ENCODE data around the gene HBG2. TPM values are rescaled to one million over a fixed set of nuclear protein-coding genes. Genes with fewer than 3 reads are reported as not detected.

HBG2 gene
- total and polyA plus RNA-seq, 2 of the 8 experiments (the other 6 are each of a cell fraction or from before 2014, with no cell fraction given), result 0.23 TPM; not detected in 1

DNA sequence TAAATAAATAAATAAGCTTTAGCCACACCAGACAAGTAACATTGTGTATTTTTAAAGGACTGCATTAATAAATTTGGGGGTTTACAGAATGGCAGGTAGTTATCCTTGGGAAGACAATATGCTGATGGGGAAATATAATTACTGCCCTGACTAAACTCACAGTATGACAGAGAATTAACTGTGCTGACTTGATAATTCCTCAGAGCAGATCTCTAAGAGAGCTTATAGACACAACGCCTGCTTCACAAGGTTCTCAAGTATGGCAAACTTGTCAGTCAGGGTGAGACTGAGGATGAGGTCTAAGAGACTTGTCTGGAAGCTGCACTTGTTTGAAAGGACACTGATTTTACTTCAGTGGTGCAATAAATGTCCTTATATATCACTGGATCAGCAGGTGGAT, 43.9 kb upstream of the HBG2 start:
- H3K9me3 ChIP-seq (ENCODE audit: insufficient read depth in 2 of 2, low read depth in 1 of 2, low read length in 1 of 2), result no peaks in the 10 kb centered on the region; a peak in 1 of 4 replicates
- H3K56ac ChIP-seq (replicated peaks; ENCODE audit: insufficient read length, low read depth, low read length), result no peak overlapping the region
- no peaks in the 10 kb centered on the region for H3K79me1 ChIP-seq (ENCODE audit: low read depth, low read length)
- no peak overlapping the region for H2AFZ ChIP-seq (ENCODE audit: low read length)
- H3K4me3 ChIP-seq (ENCODE audit: extremely low read depth in 1 of 4, insufficient read depth in 2 of 4, low read depth in 3 of 4, low read length in 4 of 4), result no peak overlapping the region
- no peak overlapping the region for H3K27ac ChIP-seq (ENCODE audit: low read depth, low read length)
- H3K4ac ChIP-seq (replicated peaks; ENCODE audit: insufficient read length, low read depth, low read length), result no peak overlapping the region
- no peak overlapping the region for H2BK15ac ChIP-seq (ENCODE audit: low read length)
- no peak overlapping the region for H2BK20ac ChIP-seq (ENCODE audit: low read length)
- no peaks in the 10 kb centered on the region for H3K4me1 ChIP-seq (replicated peaks in 1 of 4; ENCODE audit: control insufficient read depth in 3 of 4, insufficient read depth in 4 of 4, low read length in 3 of 4)
- DNase-seq (ENCODE audit: low read depth in 1 of 2, low spot score in 2 of 2) (no peak), FAIRE-seq (no peak)
- H3K9ac ChIP-seq (replicated peaks in 1 of 4; ENCODE audit: extremely low read depth in 1 of 4, low read depth in 3 of 4, low read length in 3 of 4), result no peak overlapping the region
- no peaks in the 10 kb centered on the region for H3K23me2 ChIP-seq (ENCODE audit: low read depth, low read length)
- no peaks in the 10 kb centered on the region for H4K20me1 ChIP-seq (replicated peaks in 1 of 2; ENCODE audit: control insufficient read depth in 1 of 2, insufficient read depth in 2 of 2, low read length in 2 of 2)
- H3K36me3 ChIP-seq (ENCODE audit: control insufficient read depth in 2 of 4, insufficient read depth in 4 of 4, low read length in 3 of 4), result no peaks in the 10 kb centered on the region
- ChIA-PET CTCF (ENCODE audit: partially characterized antibody) (interaction anchor here (0.7 to 3.3 kb wide), 8 partner anchors 8 to 1111 kb away, joined by 3 to 12 read pairs (median 3); no protein-coding TSS in a partner anchor), POLR2A (ENCODE audit: partially characterized antibody) (no interaction called here)
- H3K79me2 ChIP-seq (ENCODE audit: control insufficient read depth in 1 of 2, insufficient read depth in 2 of 2, low read length in 2 of 2), result no peaks in the 10 kb centered on the region
- H4K5ac ChIP-seq (ENCODE audit: insufficient read length, low read depth, low read length), result no peak overlapping the region
- H2AK5ac ChIP-seq (ENCODE audit: low read depth, low read length), result no peak overlapping the region
- H4K91ac ChIP-seq (replicated peaks; ENCODE audit: insufficient read length, low read length), result no peak overlapping the region
- no peak overlapping the region for H2BK120ac ChIP-seq (replicated peaks; ENCODE audit: low read depth, low read length)
- no peak overlapping the region for H3K23ac ChIP-seq (ENCODE audit: insufficient read length)
- H4K8ac ChIP-seq (ENCODE audit: extremely low read depth, insufficient read depth, low read length), result no peak overlapping the region
- H3K27me3 ChIP-seq (replicated peaks in 1 of 4; ENCODE audit: control insufficient read depth in 3 of 4, extremely low read depth in 1 of 4, insufficient read depth in 3 of 4, low read length in 3 of 4), result no peaks in the 10 kb centered on the region
- H3K14ac ChIP-seq (ENCODE audit: insufficient read length), result no peak overlapping the region
- TF ChIP-seq HDAC6 (IDR thresholded peaks at IDR 0.05; ENCODE audit: low read depth, low read length), result no peak
- TF ChIP-seq SRF (IDR thresholded peaks at IDR 0.05; ENCODE audit: low read depth, low read length), result no peak
- no peak for TF ChIP-seq PHF8 (conservative IDR thresholded peaks at IDR 0.05; ENCODE audit: low read depth, low read length)
- TF ChIP-seq, protein P1, sequence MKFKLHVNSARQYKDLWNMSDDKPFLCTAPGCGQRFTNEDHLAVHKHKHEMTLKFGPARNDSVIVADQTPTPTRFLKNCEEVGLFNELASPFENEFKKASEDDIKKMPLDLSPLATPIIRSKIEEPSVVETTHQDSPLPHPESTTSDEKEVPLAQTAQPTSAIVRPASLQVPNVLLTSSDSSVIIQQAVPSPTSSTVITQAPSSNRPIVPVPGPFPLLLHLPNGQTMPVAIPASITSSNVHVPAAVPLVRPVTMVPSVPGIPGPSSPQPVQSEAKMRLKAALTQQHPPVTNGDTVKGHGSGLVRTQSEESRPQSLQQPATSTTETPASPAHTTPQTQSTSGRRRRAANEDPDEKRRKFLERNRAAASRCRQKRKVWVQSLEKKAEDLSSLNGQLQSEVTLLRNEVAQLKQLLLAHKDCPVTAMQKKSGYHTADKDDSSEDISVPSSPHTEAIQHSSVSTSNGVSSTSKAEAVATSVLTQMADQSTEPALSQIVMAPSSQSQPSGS (IDR thresholded peaks at IDR 0.05; ENCODE audit: low read length), result no peak
- TF ChIP-seq EP300 (IDR thresholded peaks at IDR 0.05; ENCODE audit: borderline replicate concordance in 1 of 2, low read depth in 2 of 2, low read length in 2 of 2), result no peak
- TF ChIP-seq FOSL1 (IDR thresholded peaks at IDR 0.05; ENCODE audit: insufficient read depth, low read depth, low read length), result no peak
- TF ChIP-seq BCL11A (IDR thresholded peaks at IDR 0.05; ENCODE audit: low read depth in 2 of 2, low read length in 2 of 2), result no peak
- 74% methylated on average over 1 of the region's 1 CpG; no CpG with 5 or more reads in 1 of the 2 experiments for WGBS, 2 experiments (ENCODE audit: extremely low coverage in 1 of 2, insufficient coverage in 1 of 2, insufficient read length in 1 of 2, insufficient replicate concordance in 2 of 2, low coverage in 1 of 2, low lambda C conversion rate in 2 of 2, missing lambda C conversion rate in 1 of 2)
- H3K18ac ChIP-seq (ENCODE audit: extremely low read depth, low read length), result no peak overlapping the region
- no peak overlapping the region for H3K4me2 ChIP-seq (ENCODE audit: insufficient read depth in 1 of 2, low read depth in 2 of 2, low read length in 2 of 2)
- no peak overlapping the region for H2BK5ac ChIP-seq (ENCODE audit: low read depth, low read length)
- H2BK12ac ChIP-seq (ENCODE audit: low read depth, low read length), result no peak overlapping the region
